NCI-H345 (cell line): ENCODE measurements around the gene NRBF2.
"Not testable (repeated sequence)": the region's sequence is repeated elsewhere in the genome, so short reads cannot be mapped to it uniquely, and the experiment has no call there.

Source experiments
- DNase-seq: peaks from one replicate; lab custom pipeline; 2025; lab: John Stamatoyannopoulos, UW

The NRBF2 gene

DNA sequence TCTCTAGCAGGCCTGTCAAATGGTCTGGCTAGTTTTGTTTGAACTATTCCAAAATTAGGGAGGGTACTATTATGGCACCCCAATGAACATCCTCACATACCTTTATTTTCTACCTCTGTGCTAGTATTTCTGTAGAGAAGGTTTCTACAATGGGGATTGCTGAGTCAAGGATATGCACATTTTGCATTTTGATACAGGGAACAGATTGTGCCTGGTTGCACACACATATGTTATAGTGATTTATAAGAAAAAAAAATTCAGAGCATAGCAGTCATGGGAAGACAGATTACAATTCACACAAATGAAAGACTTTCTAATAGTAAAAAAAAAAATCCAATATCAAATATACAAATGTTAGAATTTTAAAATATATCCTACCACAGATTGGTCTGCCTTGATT is 14.1 kb upstream of the NRBF2 start:
- DNase-seq, result no peak

DNA sequence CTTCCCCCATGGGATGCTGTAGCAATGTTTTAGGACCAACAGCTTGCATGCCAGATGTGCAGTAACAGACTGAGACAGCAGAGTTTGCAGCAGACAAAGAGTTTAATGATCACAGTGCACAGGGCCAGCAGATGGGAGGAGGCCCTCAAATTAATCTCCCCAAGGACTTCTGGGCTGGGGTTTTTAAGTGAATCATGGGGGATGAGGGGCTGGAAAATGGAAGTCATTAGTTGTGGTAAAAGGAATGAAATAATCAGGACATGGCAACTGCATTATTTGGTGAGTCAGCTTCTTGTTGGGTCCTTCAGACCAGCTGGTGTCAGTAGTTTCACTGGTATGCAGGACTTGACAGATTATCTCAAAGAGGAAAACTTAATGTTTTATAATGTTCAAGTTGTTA is 12.6 kb upstream of the NRBF2 start:
- DNase-seq, result no peak

DNA sequence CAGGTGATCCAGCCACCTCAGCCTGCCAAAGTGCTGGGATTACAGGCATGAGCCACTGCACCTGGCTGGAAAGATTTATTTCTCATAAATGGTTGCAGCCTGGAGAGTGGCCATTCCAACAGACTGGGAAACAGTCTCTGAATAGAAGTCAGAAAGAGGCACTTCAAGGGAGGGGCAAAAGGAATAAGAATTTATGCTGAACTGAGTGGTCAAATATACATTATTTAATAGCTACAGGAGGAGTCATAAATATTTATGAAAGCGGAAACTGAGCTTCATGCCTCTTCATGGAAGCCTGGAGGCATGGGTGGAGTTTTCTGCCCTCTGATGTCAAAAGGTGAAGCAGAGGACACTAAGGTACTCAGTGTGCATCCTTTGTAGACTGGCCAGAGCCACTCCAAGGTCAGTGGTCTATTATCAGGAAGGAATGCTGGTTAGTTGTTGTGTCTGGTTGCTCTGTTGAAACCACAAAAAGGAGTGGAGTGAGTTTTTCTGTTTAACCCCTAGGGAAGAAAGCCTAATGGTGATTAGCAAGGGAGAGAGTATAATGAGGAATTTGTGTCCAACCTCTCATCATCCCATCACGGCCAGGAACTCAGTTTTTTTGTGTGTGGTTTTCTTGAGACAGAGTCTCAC is 9.3 kb upstream of the NRBF2 start:
- no peak for DNase-seq

DNA sequence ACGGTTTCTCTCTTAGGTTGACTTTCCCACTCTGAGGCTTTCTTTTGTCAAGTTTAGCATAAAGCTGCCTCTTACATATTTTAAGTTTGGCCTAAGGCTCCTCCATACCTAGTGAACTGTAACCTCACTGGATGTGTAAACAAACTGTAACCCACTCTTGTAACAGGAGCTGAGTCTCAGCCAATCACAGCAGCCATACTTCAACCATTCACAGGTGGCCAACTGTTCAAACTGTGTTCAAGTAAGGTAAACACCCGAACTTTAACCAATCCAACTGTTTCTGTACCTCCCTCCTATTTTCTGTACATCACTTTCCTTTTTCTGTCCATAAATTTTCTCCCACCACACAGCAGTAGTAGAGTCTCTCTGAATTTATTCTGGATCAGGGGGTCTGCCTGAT is 7.7 kb upstream of the NRBF2 start:
- DNase-seq, result no peak

DNA sequence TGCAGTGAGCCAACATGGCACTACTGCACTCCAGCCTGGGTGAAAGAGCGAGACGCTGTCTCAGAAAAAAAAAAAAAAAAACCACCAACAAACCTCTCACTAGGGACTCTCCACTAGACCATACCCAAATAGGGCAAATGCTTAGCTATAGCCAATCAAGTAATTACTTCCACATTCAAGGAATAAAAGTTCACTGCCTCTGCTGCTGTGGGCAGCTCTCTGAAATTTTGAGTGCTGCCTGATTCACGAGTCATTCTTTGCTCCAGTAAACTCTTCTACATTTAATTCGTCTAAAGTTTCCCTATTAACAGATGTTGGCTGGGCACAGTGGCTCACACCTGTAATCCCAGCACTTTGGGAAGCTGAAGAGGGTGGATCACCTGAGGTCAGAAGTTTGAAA is 4.7 kb upstream of the NRBF2 start:
- DNase-seq, result no peak

DNA sequence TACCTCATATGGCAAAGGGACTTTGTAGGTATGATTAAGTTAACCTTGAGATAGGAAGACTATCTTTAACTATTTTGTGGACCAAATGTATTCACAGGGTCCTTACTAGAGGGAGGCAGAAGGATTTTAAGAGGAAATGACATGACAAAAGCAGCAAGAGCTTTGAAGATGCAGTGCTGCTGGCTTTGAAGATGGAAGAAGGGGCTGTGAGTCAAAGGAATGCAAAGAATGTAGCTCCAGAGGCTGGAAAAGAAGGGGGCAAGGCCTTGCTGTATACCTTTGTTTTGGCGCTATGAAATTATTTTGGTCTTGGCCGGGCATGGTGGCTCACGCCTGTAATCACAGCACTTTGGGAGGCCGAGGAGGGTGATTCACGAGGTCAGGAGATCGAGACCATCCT is 3.2 kb upstream of the NRBF2 start:
- no peak for DNase-seq

DNA sequence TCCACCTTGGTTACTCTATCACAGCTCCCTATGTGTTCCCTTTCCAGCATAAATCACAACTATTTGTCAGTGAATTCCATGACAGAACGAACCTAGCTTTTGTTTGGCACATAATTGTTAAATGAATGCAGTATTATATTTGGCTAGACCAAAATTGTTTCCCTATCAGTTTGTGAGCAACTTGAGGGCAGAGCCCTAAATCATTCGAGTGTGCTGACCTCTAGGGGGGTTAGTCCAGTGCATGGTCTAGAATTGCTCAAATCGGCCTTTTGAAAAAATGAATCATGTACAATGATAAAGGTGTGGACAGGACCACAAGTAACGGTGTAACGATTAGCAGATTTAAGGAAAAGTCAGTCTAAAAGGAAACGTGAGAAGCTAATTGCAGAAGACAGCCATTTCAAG is 475 bp upstream of the NRBF2 start:
- DNase-seq, result no peak

DNA sequence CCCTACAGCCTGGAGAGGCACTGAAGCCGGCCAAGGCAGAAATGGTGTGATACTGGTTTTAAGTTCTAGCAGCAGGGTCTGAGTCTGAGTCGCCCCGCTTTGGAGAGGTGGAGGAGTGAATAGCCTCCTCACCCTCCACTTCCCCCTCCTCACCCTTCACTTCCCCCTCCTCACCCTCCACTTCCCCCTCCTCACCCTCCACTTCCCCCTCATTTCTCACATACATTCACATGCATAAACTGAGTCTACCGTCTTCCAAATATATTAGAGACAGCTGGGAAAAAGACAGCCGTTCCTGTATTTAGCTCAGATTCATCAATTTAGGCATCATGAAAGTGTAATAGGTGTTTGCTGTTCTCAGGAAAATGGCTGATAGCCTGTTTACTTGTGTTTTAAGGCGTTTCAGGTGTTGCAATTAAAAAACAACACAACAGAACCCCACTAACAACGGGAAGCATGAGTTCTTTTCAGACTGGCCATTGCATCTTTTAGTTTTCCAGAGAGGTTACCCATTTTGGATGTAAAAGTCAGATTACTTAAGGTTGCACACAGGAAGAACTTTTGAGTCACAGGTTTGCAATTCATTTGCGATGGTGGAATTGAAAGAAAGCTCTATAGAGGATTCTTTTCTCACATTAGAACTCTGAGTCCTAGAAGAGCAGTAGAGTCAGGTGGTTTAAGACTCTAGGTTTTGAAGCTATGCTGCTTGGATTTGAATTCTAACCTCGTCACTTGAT is 861 bp downstream of the NRBF2 start:
- no peak for DNase-seq

DNA sequence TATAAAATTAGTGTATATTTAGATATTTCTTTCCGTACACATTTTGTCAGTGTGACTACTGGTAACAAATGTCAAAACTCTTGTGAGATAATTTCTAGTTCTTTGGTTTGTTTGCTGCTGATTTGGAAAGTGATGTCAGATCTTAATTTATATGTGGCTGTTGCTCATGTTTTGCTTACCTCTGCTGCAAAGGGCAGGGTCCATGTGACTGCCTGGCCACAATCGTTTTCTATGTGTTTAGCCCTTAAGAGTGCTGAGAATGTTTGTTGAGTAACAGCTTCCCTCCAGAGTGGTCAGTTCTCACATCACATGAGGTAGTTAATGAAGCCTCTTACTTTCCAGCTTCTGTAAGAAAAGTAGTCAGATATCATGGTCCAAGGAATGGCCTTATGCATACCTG is 4.2 kb downstream of the NRBF2 start:
- no peak for DNase-seq

DNA sequence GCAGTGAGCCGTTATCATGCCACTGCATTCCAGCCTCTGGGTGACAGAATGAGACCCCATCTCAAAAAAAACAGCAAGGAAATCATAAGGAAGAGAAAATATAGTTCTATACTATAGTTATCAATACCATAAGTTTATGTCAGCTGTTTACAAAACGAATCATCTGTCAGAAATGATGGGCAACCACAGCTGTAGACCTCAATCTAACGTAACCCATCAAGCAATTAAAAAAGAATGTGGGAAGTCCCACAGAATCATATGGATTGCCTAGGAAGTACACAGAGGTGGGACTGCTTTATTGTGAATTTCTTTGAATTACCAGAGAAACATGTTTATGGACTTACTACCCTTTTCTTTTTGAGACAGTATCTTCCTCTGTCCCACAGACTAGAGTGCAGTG is 6.9 kb downstream of the NRBF2 start:
- DNase-seq, result no peak

DNA sequence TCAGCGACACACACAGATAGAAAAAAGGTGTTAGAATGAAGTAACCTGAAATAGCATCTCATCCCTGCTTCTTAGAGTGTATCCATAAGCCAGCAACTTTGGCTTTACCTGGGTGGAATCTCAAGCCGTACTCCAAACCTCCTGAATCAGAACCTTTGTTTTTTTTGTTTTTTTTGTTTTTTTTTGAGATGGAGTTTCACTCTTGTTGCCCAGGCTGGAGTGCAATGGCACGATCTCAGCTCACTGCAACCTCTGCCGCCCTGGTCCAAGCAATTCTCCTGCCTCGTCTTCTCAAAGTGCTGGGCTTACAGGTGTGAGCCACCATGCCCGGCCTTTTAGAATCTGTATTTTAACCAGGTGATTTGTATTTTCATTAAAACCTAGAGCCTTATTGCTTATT is 9.0 kb downstream of the NRBF2 start:
- DNase-seq, result no peak

DNA sequence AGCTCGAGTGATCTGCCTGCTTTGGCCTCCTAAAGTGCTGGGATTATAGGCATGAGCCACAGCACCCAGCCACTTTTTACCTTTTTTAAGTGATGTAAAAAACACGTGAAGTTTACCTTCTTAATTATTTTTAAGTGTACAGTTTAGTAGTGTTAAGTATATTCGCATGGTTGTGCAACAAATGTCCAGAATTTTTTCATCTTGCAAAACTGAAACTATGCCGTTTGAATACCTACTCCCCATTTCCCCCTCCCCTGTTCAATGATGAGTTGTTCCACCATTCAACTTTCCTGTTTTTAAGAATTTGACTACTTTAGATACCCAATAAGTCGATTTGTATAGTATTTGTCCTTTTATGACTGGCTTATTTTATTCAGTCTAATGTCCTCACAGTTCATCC is 10.9 kb downstream of the NRBF2 start:
- no peak for DNase-seq

DNA sequence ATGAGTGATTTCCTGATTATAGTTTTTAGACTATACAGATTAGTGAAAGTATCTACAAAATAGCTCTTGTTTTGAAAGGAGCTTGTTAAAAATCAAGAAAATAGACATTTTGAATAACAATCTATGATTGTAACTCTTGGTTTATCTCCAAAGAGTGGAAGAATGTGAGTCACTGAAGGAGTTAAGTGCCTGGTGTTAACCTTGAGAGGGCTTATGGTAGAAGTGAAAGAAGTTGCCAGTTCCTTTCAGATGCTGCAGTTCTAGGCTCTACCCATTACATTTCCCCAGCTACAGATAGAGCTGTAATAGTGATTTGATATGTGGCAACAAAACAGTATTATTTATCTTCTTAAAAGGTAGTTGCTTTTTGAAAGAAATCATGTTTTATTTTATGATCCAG is 12.7 kb downstream of the NRBF2 start:
- DNase-seq, result no peak

DNA sequence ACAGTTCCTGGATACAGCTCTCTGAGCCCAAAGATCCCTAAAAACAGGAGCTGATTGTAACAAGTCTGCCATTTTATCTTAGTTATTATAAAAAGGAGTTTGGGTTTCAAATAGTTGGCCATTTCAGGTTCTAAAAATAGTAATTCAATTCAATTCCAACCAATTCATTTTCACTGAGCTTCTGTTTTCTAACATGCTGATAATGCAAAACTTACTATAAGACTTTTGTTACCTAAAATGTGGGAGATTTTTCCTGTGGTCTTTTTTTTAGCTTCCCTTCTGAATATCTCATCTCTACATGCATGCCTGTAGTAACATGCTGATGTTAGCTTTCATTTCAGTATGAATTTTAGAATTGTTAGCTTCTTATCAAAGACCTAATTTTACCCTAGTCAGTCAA is 13.4 kb downstream of the NRBF2 start:
- no peak for DNase-seq

DNA sequence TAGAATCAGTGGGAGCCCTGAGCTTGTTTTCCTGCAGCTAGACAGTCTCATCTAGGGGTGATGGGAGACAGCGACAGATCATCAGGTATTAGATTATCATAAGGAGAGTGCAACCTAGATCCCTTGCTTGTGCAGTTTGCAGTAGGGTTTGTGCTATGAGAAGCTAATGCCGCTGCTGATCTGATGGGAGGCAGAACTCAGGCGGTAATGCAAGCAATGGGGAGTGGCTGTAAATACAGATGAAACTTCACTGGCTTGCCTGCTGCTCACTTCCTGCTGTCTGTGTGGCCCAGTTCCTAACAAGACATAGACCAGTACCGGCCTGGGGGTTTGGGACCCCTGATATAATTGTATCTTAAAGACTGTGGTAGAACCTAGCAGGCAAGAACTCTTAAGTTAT is 17.6 kb downstream of the NRBF2 start:
- DNase-seq, result no peak

DNA sequence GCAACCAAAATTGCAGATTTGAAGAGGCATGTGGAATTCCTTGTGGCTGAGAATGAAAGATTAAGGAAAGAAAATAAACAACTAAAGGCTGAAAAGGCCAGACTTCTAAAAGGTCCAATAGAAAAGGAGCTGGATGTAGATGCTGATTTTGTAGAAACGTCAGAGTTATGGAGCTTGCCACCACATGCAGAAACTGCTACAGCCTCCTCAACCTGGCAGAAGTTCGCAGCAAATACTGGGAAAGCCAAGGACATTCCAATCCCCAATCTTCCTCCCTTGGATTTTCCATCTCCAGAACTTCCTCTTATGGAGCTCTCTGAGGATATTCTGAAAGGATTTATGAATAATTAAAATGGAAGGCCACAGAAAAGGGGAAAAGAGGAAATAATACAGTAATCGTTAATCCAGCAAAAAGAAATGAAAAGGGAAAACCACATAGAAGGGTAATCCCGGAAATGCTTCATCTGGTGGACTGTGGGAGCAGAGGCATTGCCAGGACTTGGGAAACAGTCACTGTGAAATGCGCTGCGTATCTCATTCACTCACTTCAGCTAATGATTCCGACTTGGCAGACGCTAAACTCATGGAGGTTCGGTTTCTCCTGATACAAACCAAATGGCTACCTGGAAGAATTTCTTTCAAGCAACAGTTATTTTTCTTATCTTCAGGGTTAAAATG is 20.9 kb downstream of the NRBF2 start:
- not testable (repeated sequence) for DNase-seq

DNA sequence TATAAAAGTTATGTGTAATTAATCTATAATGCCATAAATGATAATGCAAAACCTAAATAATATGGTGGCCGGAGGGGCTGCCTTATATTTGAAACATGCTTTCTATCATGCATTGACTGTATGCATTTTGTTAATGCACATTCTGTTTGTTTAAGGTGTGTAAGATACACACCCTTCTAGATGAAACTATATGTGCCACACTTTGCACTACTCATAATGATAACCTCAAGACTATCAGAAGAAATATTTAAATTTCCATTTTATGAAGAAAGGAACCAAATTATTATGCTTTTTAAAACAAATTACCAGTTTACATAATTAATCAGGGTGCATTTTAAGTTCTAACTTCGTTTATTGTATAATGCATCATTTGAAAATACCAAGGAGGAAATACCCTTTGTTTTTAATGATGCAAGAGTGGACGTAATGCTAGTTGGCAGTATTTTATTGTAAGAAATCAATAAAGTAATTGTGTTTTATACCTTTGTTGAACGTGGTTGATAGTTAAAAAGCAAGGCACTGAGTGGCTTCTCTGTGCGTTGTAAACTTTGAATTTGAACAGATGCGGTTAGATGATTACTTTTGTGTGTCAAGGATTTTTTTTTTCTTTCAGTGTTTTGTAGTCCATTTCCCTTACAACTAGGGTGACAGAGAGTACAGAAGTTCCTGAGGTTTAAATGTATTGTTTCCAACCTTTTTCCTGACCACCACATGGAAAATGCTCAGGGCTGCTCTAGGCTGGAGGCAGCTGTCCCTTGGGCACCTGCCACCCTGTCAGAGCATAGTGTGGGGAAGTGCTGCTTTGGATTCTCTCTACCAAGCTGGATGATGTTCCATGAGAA is 21.6 kb downstream of the NRBF2 start:
- no peak for DNase-seq

DNA sequence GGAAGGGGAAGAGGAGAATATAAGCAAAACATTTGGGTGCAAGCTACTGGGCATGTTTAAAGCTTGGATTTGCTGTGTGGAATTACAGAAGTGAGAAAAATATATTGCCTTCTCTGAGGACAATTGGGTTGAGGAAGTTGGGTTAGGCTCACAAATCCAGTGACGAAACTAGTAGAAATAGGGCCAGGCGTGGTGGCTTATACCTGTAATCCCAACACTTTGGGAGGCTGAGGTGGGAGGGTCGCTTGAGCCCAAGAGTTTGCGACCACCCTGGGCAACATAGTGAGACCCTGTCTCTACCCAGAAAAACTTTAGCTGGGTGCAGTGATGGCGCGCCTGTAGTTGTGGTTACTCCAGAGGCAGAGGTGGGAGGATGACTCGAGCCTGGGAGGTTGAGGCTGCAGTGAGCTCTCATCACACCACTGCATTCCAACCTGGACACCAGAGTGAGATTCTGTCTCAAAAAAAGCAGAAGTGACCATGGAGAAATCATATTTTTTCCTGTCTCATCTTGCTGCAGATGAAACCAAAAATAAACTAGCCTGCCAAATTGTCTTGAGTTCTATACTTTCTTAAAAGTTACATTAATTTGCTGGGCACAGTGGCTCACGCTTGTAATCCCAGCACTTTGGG is 22.4 kb downstream of the NRBF2 start:
- DNase-seq, result no peak

DNA sequence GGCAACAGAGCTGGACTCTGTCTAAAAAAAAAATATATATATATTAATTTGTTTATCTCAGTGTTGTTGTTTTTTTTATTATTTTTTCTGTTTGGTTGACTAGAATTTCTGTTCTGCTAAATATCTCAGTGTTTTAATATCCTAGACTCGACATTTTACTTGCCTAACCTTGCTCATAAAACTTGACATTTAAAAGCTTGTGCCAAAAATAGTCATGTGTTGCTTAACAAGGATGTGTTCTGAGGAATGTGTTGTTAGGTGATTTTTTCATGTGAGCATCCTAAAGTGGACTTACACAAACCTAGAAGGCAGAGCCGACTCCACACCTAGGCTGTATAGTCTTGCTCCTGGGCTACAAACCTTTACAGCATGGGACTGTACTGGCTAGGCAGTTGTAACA is 23.1 kb downstream of the NRBF2 start:
- no peak for DNase-seq

DNA sequence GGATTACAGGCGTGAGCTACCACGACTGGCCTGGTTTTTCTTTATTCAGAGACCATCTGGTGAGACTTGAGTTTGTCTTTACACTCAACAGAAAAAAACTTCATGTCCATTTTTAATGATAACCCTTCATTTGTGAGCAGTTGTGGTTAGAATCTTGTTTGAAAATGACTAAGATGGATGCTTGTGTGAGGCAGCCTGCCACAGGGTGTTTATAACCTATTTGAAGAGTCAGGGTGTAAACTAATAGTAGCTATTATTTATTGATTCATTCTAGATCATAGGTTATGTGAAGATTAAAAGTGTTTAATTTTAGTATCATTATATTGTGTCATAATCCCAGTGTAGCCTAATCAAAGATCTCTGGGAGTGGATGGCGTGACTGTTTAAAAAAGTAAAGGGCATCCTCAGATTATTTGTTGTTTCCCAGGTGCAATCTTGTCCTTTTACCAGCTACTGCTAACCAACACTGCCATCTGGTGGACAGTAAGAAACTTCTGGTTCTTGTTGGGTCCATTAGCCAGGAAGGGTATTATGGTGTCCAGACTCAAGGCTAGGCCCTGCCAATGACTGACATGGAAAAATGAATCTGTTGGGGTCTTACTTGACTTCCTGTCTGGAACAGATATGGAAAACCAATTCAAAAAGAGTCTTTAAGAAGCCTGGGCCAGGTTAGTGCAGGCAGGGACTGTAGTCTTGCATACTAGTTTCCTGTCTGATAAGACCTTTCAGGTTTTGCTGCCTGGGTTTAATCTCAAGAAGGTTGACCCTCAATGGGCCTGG is 24.9 kb downstream of the NRBF2 start:
- DNase-seq, result peak; percentile 72

DNA sequence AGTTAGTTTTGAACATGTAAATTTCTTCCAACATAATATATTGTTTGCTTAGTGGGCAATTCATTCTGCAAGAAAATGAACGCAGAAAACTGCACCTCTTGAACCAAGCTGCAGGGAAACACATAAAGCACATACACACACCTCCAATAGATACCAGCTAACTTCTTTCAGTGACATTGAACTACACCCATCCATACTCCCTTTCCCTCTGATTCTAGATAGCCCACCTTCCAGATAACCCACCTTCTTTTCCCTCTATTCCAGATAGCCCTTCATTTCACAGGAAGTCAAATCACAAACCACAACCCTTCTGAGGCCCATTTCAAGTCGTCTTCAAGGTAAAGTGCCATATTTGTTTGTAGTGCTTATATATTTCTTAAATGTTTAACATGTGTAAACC is 28.5 kb downstream of the NRBF2 start:
- no peak for DNase-seq
